Stromal cell of bone marrow (primary cell): ENCODE results near the gene DDX24.

Experiments
- DNase-seq: peaks from one replicate; pipeline ENCODE4 v3.0.0-alpha.2; 2012; ENCODE audit warnings: low read depth

DDX24 gene

DNA sequence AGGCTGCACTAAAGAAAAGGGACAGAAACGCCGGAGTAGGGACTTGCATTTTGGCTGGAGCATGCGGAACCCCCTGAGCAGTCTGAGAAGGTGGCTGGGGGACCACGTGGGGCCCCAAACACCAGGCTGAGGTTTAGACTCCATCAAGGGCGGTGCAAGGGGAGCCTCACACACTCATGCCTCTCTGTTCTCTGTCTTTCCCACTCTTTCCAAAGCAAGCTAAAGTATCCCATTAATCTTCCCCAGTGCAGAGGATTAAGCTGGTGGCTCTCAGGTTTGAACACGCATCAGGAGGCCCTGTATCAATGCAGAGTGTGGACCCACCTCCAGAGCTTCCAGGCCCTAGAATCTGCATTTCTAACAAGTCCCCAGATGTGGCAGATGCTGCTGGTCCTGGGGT is 70.4 kb downstream of the DDX24 start:
- DNase-seq: no peak

DNA sequence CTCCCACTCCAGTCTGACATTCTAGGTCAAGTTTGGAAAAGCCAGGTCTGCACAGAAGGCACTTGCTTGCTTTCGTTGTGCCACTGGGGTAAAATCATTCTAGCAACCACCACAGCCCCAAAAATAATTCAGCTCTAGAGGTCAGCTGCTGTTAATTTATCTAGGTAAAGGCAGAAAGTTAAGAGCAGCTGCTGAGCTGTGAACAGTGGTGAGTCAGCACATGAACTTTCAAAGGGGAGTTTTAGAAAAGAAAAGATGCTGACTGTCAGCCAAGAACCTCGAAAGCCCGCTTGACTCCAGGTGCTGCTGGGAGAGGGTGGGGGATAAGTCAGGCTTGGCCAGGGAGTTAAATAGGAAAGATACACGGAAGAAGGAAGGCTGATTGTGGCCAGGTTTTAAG is 71.2 kb downstream of the DDX24 start:
- DNase-seq: no peak

GRCh38 chr14:94008234-94008633 is 72.8 kb downstream of the DDX24 start:
- DNase-seq: no peak

DNA sequence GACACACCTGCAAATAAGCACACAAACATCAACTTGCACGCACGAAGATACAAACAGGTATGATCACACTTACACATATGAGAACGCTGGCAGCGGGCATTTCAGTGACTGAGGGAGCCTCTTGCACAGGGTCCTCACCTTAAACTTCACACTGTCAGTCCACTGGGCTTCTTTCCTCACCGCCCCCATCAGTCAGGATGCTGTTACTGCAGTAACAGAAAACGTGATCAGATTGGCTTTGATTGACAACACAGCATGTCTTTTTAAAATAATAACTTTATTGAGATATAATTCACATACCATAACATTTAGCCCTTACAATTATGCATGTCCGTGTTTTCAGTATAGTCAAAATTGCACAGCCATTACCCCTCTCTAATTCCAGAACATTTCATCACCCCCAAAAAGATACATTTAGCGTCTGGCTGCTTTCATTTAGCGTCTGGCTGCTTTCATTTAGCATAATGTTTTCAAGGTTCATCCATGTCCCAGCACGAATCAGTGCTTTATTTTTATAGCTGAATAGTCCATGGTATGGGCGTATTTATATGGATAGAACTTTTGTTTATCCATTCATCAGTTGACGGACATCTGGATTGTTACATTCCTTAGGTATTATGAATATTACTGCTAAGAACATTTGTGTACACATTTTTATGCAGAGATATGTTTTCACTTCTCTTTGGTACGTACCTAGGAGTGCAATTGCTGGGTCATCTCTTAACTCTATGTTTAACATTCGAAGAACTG is 75.5 kb downstream of the DDX24 start:
- no peak for DNase-seq

DNA sequence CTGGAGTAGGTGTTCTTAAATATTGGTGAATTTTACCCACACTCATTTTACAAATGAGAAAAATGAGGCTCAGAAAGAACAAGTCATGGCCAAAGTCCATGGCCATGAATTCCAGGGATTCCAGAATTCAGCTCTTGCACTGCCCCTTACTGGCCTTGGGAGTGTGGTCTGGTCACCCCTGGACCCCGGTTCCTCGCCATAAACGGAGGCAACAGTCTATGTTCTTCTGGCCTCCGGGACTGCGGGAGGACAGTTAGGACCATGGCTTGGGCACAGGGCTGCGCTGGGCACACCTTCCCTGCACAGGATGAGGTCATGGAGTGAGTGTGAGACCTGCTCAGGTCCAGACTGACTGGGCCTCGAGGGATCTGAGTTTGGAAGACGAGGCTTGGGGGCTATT is 77.0 kb downstream of the DDX24 start:
- no peak for DNase-seq

- DNase-seq: no peak
These were observed 77.6 kb downstream of the DDX24 start for GRCh38 chr14:94003397-94003796.

DNA sequence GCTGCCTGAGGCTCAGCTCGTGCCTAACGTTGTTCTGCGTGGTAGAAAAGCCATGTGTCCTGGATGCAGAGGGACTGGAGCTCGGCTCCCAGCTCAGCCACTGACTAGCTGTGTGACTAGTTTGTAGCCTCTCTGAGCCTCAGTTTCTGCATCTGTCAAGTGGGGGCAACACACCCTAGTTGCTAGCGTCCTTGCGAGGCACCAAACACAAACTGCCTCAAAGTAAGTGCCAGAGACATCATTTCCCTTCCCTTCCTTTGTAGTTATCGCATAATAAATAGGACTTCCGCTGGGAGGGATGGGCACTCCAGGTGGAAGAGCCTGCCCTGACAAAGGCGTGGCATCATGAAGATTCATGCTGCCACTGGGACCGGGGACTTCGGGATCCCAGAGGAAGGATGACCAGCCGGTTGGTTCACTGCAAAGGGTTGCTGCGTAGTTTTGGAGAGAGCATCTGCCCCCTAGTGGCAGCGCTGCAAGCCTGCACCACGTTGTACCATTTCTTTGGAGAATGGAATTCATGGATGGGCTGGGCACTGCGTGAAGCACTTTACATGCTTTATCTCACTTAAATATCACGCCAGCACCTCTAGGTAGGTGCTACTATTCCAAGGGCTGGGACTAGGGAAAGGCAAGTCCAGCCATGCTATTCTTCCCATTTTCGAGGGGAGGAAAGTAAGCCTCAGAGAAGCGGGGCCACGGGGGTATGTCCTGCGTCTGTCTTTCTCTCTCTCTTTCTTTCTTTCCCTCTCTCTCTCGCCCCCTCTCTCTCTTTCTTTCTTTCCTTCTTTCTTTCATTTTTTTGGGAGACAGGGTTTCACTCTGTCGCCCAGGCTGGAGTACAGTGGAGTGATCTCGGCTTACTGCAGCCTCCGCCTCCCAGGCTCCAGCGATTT is 79.3 kb downstream of the DDX24 start:
- no peak for DNase-seq

DNA sequence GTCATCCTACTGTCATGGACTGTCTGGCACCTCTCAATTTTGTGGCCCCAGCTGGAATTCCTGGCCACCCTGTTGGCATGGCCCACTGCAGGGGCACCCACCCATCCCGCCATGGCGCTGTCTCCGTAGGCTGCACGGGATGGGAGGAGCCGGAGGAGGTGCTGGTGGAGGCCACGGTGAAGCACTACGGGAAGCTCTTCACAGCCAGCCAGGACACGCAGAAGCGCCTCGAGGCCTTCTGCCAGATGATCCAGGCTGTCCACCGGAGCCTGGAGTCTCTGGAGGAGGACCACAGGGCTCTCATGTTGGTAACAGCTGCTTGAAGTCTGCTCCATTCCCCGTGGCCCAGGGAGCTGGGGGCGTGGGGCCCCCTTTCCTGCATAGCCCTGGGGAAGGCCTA is 80.0 kb downstream of the DDX24 start:
- DNase-seq: no peak

DNA sequence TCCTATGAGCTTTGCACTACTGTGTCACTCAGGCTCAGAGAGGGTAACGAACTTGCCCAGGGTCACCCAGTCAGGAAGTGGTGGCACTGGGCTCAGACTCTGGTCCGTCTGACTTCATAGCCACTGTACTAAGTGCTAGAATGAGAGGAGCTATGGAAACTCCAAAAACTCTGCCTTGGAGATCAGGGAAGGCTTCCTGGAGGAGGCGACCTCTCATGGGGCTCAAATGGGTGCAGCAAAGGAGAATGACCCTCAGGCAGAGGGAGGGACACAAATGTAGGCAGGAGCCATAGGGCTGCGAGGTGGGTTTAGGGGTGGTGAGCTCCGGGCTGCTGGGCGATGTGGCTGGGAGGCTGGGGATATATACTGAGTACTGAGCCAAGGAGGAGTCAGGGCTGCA is 80.7 kb downstream of the DDX24 start:
- no peak for DNase-seq

- no peak for DNase-seq
These were observed 81.4 kb downstream of the DDX24 start for GRCh38 chr14:93999573-93999972.

DNA sequence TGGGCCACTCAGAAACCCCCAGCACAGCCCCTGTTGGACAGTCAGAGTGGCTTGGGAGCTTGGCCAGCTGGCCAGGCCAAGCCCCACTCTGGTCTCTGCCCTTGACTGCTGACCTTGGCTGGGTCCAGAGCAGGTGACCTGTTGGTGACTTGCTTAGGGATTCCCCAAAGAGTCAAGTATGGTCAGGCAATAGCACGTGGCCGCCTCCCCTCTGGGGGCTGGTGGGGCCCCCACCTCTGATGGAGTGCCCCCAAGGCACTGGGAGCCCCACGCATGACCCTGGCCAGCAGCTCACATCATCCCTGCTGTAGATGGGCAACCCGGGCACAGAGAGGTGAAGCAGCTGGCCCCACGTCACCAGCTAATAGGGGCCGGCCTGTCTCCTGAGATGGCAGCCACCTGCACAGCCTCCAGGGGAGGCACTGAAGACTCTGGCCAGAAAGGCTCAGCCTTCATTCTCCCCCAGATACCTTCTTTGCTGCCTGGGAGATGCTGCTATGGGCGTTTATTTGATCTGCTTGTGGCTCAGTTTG is 82.1 kb downstream of the DDX24 start:
- DNase-seq: no peak
